Limb (tissue), 2 donors: Measurements from ENCODE around the gene BTBD9.

Source experiments
- DNase-seq, 2 donors: peaks; one replicate each; pipeline ENCODE4 v3.0.0-alpha.2; 2016; ENCODE audit errors: extremely low spot score in 2 of 2

Gene BTBD9

DNA sequence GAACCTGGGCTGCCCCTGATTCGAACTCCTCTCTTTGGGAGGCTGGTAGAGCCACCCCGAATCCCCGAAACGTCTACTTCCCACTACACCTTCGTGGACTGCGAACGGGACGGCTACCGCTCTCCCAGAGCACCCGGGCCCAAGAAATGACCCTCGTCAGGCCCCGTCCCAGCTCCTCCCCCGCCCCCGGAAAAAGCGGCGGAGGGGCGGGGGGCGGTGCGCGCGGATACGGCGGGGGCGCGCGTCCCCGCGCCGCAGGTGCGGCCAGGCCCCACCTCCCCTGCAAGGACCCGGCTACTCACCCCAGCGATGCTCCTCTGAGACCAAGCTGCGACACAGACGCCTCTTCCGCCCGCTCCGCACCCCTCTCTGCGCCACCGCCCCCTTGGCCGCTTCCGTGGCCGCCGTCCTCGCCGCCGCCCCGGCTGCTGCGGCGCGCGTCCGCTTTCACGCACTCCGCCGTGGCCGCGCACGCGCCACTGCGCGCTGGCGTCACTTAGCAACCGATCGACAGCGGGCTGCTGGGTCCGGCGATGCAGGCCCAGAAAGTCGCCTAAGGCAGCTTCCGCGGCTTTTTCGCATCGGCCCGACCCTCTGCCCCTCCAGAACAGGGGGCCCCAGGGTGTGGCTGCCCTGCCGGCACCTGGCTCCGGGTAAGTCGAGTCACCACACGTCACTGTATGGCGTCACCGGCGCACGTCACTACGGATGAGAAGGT, at the start of gene BTBD9:
TSS of gene BTBD9 (minus strand) at position 432 of the 718 bp plus-strand sequence.
- peak; percentile 83 to 93 for DNase-seq

DNA sequence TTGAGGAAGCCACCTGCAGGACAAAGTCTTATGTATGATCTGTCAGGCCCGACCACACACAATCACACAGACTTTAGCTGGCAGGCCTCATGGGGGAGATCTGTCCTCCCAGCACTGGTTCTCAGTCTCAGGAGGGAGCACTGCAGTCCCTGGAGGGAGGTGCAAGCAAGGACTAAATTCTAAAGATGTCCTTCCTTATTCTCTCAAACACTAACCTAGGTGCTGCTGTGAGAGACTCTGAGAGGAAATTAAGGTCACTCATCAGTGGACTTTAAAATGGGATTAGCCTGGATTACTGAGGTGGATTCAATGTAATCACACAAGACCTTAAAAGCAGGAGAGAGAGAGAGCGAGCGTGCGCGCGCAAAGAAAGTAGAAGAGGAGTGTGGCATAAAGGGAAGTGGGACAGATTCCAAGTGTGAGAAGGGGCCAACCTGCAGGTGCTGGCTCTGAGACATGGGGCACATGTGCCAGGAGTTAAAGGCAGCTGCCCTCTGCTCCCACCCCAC, 48.9 kb upstream of the BTBD9 start:
- DNase-seq, result no peak

DNA sequence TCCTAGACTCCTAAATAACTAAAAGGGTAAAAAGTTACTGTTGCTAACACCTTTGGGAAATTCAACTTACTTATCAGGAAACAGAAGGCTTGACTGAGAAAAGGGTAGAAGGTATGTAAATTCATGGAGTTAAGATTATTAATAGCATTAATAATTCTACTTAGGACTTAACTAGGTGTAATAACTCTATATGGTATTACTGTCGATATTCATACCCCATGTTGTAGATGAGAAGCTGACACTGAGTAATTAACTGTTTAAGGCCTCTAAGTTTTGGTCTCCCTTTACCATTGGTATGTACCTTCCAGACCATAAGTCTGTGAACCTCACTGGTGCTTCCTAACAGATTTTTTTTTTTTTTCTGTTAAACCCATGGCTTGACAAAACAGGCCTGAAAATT, 47.8 kb upstream of the BTBD9 start:
- DNase-seq, result no peak

DNA sequence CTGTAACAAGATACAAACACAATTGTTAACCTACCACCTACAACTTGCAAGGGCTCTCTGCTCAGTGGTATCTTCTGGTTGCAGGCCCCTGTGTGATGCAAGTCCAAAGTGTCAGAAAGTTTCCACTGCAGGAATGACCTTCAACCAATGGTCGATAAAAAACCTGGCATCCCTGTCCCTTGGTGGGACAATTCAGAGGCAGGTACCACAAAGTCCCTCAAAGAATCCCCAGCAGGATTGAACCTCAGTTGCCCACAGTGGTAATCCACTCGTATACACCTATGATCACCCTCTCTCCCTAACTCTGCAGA, 47.3 kb upstream of the BTBD9 start:
- DNase-seq, result no peak

DNA sequence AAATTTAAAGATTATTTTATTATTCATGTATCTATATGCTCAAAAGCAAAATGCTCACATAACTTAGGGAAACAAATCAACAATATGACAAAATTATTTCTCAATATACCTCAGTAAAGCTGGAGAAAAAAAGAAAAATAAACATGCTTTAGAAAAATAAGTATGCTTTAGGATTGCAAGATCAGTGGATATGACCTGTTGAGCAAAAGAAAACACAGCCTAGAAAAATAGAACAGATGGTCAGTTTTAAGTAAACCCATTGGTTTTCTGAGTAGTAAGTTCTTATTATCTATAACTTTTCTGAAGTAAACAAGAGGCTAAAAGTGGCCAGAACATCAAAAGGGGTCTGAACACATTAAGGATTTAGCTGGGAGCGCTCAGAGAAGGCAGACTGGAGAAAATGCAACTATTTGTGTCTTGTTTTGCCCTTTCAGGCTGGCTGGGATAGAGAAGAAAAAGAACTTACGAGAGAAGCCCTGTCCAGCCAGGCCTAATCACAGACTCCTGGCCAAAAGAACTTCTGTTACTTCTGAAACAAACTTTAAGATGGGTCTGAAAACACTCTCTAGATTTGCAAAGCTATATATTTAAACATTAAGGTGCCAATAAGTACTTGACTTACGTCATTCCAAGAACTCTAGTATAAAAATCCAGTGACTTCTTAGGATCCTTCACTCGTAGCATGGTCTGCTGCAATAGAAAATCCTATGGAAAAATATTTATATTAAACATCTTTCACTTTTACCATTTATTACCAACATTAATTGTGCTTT, 46.7 kb upstream of the BTBD9 start:
- no peak for DNase-seq

DNA sequence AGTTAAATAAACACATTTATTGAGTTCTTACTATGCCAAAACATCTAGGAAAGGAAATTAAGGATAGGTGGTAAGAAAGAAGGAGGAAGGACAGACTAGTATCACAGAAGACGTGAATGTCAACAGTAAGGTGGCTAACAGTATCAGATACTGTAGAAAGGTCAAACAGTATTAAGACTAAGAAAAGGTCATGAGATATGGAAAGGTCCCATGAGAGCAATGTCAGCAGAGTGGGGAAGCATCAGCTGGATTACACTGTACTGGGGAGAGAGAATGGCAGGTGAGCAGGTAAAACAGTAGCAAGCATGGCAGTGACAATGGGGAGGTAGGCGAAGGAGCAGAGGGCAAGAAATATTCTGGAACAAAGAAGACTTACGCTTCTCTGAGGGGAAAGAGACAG, 45.2 kb upstream of the BTBD9 start:
- no peak for DNase-seq

DNA sequence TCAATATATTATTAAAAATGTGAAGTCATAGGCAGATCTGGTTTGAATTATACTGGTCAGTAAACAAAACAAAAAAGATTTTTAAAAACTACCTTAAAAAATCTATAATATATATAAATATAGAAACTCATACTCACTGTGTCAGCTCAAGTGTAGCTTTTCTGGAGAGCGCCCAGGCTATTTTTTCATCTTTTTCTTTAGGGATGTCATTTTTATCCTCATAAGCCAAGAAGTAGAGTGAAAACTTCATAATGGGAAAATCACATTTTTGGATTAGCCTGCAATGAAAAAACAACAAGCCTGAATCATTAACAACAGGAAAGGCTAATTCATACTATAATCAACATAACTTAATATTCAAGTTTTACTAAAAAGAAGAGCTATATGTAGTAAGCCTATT, 44.5 kb upstream of the BTBD9 start:
- no peak for DNase-seq

DNA sequence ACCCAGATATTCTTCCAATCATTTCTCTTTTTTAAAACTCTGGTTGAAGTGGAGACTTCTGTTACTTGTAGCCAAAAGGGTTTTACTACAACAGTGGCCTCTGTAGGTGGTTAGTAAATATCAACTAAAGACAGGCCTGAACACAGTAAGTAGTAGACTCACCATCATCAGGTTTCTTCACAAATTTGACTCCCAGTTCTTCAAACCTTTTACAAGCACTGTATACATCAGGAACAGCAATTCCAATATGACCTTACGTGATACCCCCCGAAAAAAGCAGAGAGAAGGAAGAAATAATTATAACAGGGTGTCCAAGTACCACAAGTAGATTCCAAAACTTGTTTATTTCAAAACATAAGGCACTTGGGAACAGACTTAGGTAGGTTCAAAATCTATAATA, 42.1 kb upstream of the BTBD9 start:
- no peak for DNase-seq

DNA sequence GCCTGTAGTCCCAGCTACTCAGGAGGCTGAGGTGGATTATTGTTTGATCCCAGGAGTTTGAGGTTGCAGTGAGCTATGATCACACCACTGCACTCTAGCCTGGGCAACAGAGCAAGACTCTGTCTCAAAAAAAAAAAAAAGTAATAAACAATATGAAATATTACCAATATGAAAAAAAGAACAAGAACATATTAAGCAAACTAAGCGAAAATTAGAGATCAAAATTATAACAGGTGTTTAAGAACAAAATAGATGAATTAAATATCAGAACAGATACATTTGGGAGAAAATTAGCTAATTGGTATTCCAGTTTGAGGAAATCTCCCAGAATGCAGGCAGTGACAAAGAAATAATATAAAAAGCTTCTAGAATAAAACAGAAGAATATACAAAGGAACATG, 39.9 kb upstream of the BTBD9 start:
- DNase-seq, result no peak

DNA sequence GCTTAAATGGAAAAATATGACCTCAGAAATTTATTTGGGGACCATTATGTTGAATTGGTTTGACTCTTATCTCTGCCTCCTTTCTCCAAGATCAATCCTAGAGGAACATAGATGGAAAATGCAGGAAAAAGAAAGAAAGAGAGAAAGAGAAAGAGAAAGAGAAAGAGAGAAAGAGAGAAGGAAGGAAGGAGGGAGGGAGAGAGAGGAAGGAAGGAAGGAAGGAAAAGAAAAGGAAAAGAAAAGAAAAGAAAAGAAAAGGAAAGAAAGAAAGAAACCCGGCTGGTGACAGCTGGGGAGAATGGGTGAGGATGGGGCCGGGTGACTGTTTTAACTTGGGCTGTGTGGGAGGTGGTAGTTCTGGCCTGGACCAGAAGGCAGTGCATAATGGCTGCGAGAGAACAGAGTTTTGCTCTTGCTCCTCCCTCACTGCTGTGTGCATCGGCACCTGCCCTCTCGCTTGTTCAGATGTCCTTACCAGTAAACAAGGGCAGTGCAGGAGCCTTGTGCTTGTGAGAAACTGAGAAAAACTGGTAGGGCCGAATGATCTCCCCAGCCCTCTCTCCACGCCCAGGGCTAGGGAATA, 38.5 kb upstream of the BTBD9 start:
- DNase-seq, result no peak

DNA sequence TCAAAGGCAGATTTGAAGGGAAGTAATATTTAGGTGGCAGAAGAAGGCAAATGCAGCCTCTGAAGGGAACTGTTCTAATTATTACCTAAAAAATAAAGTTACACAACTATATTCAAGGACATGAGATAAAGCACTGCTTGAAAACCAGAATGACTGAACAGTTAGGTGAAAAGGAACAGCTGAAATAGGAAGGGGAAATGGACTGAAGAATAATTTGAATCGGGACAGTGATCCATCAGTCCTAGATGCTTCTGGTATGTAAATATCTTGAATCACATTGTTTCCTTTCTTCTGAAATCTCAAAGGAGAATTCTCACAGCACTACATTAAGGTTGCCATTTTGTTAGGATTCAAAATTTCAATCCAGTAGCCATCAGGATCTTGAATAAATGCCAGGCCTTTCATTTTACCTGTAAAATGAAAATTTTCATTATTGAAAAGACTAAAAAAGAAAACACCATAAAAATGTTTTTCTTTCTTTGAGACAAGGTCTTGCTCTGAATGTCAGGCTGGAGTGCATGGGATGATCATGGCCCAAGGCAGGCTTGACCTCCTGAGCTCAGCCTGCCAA, 37.3 kb upstream of the BTBD9 start:
- no peak for DNase-seq

DNA sequence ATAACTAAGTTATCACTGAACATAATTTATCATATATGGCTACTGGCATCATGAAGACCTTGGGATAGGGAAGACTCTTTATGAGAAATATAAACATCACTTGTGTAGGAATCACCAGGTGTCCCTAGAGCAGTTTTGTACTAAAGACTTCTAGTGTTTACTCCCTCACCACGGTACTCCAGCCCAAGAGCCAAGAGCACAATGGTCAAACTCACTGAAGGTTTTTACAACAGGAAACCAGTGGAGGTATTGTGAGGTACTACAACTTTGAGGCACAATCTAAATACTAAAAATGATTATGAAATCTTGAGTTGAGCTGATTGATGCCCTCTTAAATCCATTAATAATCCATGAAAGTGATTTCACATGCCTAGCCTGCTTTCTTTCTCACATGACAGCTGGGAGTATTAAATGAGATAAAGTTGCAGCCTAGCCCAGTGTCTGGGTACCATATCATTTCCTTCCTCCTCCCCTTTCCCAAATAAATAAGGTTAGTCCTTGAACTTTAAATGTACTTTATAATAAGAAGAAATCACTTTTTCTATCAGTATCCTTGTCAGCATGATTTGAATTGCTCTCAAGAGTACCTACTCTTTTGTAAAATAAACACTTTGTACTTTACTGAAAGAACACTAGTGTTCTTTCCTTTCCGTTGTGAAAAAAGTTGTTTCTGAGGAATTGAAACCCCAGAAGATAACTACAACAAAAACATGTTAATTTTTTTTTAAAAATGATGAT, 36.7 kb upstream of the BTBD9 start:
- DNase-seq, result no peak

DNA sequence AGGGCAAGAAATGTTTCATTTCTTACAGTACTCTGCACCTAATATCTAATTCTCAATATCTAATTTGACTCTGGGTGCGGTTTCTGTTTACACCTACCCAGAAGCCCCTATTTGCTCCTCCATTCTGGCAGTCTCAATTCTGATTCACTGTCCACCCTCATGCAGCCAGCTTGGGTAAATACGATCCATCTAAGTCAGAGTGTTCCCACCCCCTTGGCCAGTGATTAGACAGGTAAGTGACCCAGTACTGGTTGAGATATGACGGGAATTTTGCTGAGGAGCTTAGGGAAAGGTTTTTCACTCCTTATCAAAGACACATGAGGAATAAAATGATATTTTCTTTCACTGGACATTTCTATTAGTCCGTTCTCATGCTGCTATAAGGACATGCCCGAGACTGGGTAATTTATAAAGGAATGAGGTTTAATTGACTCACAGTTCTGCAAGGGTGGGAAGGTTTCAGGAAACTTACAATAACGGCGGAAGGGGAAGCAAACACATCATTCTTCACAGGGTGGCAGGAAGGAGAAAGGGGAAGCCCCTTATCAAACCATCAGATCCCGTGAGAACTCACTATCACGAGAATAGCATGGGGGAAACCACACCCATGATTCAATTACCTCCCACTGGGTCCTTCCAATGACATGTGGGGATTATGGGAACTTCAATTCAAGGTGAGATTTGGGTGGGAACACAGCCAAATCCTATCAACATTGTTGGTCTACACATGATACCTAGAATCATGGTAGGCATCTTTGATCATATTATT, 33.9 kb upstream of the BTBD9 start:
- DNase-seq, result no peak

DNA sequence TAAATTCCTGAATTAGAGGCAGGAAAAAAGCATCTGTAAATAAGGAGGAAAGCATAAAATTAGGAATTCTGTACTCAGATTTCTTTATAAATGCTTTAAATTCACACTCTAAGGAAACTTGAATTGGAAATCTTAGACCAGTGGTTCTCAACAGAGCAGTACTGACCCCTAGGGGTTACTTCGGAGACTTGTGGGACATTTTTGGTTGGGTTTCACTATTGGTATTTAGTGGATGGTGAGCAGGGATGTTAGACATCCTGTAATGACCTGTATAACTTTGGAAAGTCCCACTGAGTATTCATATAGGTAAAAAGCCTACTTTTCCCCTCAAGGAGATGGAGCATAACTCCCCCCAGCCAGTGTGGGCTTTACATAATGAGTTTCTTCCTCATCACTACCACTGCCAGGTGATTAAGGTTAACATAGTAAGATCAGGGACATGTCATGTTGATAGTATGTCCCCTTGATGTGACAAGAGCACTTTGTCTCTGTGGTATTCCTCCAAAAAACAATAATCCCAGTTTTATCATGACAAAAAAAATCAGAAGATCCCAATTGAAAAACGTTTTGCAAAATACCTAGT, 32.2 kb upstream of the BTBD9 start:
- peak in 1 of 2 donors; percentile 26 for DNase-seq

DNA sequence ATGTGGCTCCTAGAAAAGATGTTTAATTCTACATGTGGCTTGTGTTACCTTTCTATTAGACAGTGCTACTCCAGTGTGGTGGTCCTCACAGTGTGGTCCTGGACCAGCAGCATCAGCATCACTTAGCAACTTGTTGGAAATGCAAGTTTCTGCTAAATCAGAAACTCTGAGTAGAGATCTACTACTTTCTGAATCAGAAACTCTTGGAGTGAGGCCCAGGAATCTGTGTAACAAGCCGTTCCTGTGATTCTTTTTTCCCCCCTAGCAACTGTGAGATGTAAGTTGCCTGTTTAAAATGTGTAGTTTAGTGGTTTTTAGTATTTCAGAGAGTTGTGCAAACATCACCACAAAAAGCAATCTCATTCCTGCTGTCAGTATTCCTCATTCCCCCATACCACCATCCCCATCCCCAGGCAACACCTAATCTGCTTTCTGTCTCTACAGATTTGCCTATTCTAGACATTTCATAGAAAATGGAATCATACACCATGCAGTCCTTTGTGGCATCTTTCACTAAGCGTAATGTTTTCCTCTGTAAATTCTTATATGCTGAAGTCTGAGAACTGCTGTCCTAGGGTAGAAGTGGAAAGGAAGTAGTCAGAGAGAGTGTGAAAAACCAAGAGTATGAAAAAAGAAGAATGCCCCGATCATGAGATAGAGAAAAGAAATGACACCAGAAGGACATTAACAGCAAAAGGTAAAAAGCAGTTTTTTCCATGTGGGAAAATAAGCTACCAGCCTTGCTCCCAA, 18.9 kb upstream of the BTBD9 start:
- DNase-seq, result no peak

DNA sequence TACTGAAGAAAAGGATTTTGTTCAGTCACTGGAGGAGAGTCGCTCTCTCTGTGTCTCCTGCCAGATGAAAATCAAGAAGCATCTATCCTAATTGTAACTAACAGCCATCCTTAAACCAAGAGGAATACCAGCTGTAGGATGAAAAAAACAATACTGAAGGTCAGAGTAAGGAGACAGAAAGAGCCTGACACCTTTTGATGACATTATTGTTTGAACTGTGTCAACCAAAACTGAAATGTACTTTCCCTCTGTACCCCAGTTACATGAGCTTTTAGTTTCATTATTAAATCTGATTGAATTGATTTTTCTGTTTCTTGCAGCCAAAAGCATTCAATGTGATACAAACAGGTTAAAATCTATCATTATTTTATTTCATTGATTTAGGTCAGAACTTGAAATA, 17.2 kb upstream of the BTBD9 start:
- no peak for DNase-seq

DNA sequence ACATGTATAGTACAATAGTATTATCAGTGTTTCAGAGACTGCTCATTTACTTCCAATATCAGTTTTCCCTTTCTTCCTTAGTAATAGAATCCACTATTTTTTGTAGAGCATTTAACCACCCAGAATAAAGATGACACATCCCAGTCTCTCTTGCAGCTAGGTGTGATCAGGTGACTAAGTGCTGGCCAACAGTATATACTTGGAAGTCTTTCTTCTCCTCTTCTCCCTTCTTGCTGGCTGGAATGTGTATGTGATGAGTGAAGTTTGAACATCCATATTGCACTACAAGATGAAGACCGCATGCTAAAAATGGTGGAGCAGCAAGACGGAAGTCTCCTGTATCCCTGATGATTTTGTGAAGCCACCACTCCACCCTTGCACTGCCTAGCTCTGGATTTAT, 14.5 kb upstream of the BTBD9 start:
- DNase-seq, result no peak

DNA sequence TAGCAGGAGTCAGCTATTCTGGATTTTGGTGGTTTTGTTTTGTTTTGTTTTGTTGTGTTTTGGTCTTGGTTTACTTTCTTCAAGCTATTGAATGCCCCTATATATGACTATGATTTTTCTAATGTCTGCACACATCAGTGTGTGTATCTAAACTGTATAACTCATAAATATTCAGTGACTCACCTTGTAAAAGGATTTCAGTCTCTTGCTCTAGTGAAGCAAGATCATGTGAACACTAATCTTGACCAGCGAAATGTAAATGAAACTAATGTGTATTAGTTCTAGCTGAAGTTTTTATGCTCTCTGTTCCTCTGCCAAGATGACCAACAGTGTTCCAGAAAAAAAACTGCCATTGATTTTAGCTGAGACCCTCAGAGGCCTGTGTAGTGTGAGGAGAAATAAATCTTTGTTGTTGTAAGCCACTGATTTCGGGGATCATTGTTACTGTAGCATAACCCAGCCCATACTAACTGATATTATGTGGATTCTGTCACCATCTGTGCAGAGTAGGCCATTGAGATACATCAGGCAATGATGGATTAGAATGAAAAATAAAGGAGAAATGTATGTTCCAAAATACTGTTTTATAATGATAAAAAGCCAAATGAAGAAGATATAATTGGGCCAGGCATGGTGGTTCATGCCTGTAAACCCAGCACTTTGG, 11.5 kb upstream of the BTBD9 start:
- DNase-seq, result no peak

DNA sequence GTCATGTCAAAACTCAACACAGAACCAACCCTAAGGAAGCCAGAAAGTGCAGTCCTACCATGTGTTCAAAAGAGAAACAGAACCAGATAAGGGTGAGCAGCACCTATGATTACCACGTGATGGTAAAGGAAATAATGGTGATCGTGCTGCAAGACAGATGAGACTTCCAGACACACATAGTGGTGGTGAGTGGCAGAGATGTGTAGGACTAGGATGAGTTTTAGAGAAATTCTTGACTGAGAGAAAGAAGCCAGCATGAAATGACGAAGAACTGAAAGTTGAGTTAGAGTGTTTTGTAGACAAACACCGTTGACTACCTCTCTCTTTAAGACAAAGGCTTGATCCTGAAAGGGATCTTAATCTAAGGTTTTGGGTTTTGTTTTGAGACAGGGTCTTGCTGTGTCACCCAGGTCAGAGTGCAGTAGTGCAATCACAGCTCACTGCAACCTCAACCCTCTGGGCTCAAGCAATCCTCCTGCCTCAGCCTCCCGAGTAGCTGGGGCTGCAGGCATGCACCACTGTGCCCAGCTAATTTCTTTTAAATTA, 10.6 kb upstream of the BTBD9 start:
- no peak for DNase-seq
